ENCODE results near the gene DRD4. TPM values are rescaled to one million over a fixed set of nuclear protein-coding genes. Genes with fewer than 3 reads are reported as not detected.
"Not testable (repeated sequence)": the region's sequence is repeated elsewhere in the genome, so short reads cannot be mapped to it uniquely, and the experiment has no call there.

Gene DRD4
- total and polyA plus RNA-seq, 2 donors, result 0.09 to 0.82 TPM

- H3K4me1 ChIP-seq (ENCODE audit: control insufficient read depth in 2 of 2, insufficient read depth in 2 of 2, low read length in 2 of 2); H3K4me3 ChIP-seq (ENCODE audit: low read length in 2 of 2); DNase-seq (ENCODE audit: low read depth in 6 of 9, low spot score in 9 of 9); H3K9me3 ChIP-seq (ENCODE audit: control insufficient read depth in 2 of 2, insufficient read depth in 1 of 2, low read length in 1 of 2); H3K27me3 ChIP-seq (ENCODE audit: control insufficient read depth in 2 of 2, insufficient read depth in 1 of 2, low read length in 1 of 2); H3K27ac ChIP-seq (ENCODE audit: low read depth in 1 of 2, low read length in 1 of 2): not testable (repeated sequence)
- peaks cover 24 to 31% of the 10 kb centered on the region in 2 donors for H3K36me3 ChIP-seq (ENCODE audit: control insufficient read depth in 2 of 2, insufficient read depth in 2 of 2, low read length in 1 of 2)
- WGBS, result over 99% methylated on average over 10 of the region's 14 CpGs
These were observed 10.6 kb downstream of the DRD4 start for GRCh38 chr11:647672-648158.

DNA sequence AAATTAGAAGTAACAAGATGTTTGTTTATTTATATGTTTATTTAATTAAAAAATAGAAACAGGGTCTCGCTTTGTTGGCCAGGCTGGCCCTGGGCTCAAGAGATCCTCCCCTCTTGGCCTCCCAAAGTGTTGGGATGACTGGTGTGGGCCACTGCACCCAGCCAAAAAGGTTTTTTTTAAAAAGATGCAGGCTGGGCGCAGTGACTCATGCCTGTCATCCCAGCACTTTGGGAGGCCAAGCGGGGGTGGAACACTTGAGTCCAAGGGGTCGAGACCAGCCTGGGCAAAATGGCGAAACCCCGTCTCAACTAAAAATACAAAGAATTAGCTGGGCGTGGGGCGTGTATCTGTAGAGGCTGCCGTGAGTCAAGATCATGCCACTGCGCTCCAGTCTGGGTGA is 13.4 kb downstream of the DRD4 start:
- 98% methylated on average over 10 of the region's 10 CpGs for WGBS
- H3K27me3 ChIP-seq (ENCODE audit: control insufficient read depth in 2 of 2, insufficient read depth in 1 of 2, low read length in 1 of 2), result no peaks in the 10 kb centered on the region
- H3K27ac ChIP-seq (ENCODE audit: low read depth in 1 of 2, low read length in 1 of 2), result no peak overlapping the region
- no peaks in the 10 kb centered on the region for H3K9me3 ChIP-seq (ENCODE audit: control insufficient read depth in 2 of 2, insufficient read depth in 1 of 2, low read length in 1 of 2)
- DNase-seq (ENCODE audit: low read depth in 6 of 9, low spot score in 9 of 9), result no peak
- peaks cover 19 to 35% of the 10 kb centered on the region in 2 donors for H3K36me3 ChIP-seq (ENCODE audit: control insufficient read depth in 2 of 2, insufficient read depth in 2 of 2, low read length in 1 of 2)
- no peaks in the 10 kb centered on the region for H3K4me1 ChIP-seq (ENCODE audit: control insufficient read depth in 2 of 2, insufficient read depth in 2 of 2, low read length in 2 of 2)
- H3K4me3 ChIP-seq (ENCODE audit: low read length in 2 of 2), result no peak overlapping the region

GRCh38 chr11:653136-653535 is 16.1 kb downstream of the DRD4 start:
- not testable (repeated sequence) for H3K27ac ChIP-seq (ENCODE audit: low read depth in 1 of 2, low read length in 1 of 2); H3K4me1 ChIP-seq (ENCODE audit: control insufficient read depth in 2 of 2, insufficient read depth in 2 of 2, low read length in 2 of 2); H3K27me3 ChIP-seq (ENCODE audit: control insufficient read depth in 2 of 2, insufficient read depth in 1 of 2, low read length in 1 of 2); DNase-seq (ENCODE audit: low read depth in 6 of 9, low spot score in 9 of 9); H3K9me3 ChIP-seq (ENCODE audit: control insufficient read depth in 2 of 2, insufficient read depth in 1 of 2, low read length in 1 of 2); H3K4me3 ChIP-seq (ENCODE audit: low read length in 2 of 2)
- WGBS, result 96% methylated on average over 14 of the region's 14 CpGs
- H3K36me3 ChIP-seq (ENCODE audit: control insufficient read depth in 2 of 2, insufficient read depth in 2 of 2, low read length in 1 of 2), result peaks cover 32 to 45% of the 10 kb centered on the region in 2 donors

GRCh38 chr11:653837-654236 is 16.8 kb downstream of the DRD4 start:
- no peaks in the 10 kb centered on the region for H3K27me3 ChIP-seq (ENCODE audit: control insufficient read depth in 2 of 2, insufficient read depth in 1 of 2, low read length in 1 of 2)
- H3K36me3 ChIP-seq (ENCODE audit: control insufficient read depth in 2 of 2, insufficient read depth in 2 of 2, low read length in 1 of 2), result peaks cover 32 to 51% of the 10 kb centered on the region in 2 donors
- H3K4me1 ChIP-seq (ENCODE audit: control insufficient read depth in 2 of 2, insufficient read depth in 2 of 2, low read length in 2 of 2), result no peaks in the 10 kb centered on the region
- H3K27ac ChIP-seq (ENCODE audit: low read depth in 1 of 2, low read length in 1 of 2), result no peak overlapping the region
- no peaks in the 10 kb centered on the region for H3K9me3 ChIP-seq (ENCODE audit: control insufficient read depth in 2 of 2, insufficient read depth in 1 of 2, low read length in 1 of 2)
- WGBS, result 94% methylated on average over 15 of the region's 15 CpGs
- DNase-seq (ENCODE audit: low read depth in 6 of 9, low spot score in 9 of 9), result no peak
- no peak overlapping the region for H3K4me3 ChIP-seq (ENCODE audit: low read length in 2 of 2)

GRCh38 chr11:654444-654843 is 17.4 kb downstream of the DRD4 start:
- WGBS, result 94% methylated on average over 12 of the region's 12 CpGs
- not testable (repeated sequence) for DNase-seq (ENCODE audit: low read depth in 6 of 9, low spot score in 9 of 9); H3K27ac ChIP-seq (ENCODE audit: low read depth in 1 of 2, low read length in 1 of 2); H3K9me3 ChIP-seq (ENCODE audit: control insufficient read depth in 2 of 2, insufficient read depth in 1 of 2, low read length in 1 of 2); H3K4me1 ChIP-seq (ENCODE audit: control insufficient read depth in 2 of 2, insufficient read depth in 2 of 2, low read length in 2 of 2); H3K4me3 ChIP-seq (ENCODE audit: low read length in 2 of 2); H3K27me3 ChIP-seq (ENCODE audit: control insufficient read depth in 2 of 2, insufficient read depth in 1 of 2, low read length in 1 of 2)
- peaks cover 34 to 56% of the 10 kb centered on the region in 2 donors for H3K36me3 ChIP-seq (ENCODE audit: control insufficient read depth in 2 of 2, insufficient read depth in 2 of 2, low read length in 1 of 2)

GRCh38 chr11:655036-655726 is 18.1 kb downstream of the DRD4 start:
- H3K27me3 ChIP-seq (ENCODE audit: control insufficient read depth in 2 of 2, insufficient read depth in 1 of 2, low read length in 1 of 2), result no peaks in the 10 kb centered on the region
- DNase-seq (ENCODE audit: low read depth in 6 of 9, low spot score in 9 of 9), result no peak
- H3K27ac ChIP-seq (ENCODE audit: low read depth in 1 of 2, low read length in 1 of 2), result no peak overlapping the region
- 97% methylated on average over 30 of the region's 30 CpGs for WGBS
- no peaks in the 10 kb centered on the region for H3K4me1 ChIP-seq (ENCODE audit: control insufficient read depth in 2 of 2, insufficient read depth in 2 of 2, low read length in 2 of 2)
- H3K4me3 ChIP-seq (ENCODE audit: low read length in 2 of 2), result no peak overlapping the region
- peaks cover 0 to 3% of the 10 kb centered on the region in 2 donors for H3K9me3 ChIP-seq (ENCODE audit: control insufficient read depth in 2 of 2, insufficient read depth in 1 of 2, low read length in 1 of 2)
- peaks cover 39 to 64% of the 10 kb centered on the region in 2 donors for H3K36me3 ChIP-seq (ENCODE audit: control insufficient read depth in 2 of 2, insufficient read depth in 2 of 2, low read length in 1 of 2)

DNA sequence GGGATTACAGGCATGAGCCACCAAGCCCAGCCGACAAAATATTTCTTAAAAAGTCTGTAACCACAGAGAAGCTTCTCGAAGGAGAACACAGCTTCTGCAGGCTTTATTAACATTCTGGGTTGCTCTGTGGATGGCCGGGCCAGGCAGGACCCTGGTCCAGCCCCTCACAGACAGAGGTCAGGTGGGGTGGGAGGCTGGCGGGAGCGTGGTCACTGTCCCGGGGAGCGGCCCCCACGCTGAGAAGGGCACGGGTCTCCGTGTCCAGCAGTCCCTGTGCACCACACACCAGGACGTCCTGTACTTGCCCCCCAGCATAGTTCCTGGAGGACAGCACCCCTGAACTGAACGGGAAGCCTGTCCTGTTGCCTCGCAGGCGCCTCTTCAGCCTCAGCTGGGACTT is 19.4 kb downstream of the DRD4 start:
- H3K36me3 ChIP-seq (ENCODE audit: control insufficient read depth in 2 of 2, insufficient read depth in 2 of 2, low read length in 1 of 2), result peaks cover 39 to 65% of the 10 kb centered on the region in 2 donors
- 98% methylated on average over 14 of the region's 14 CpGs for WGBS
- no peak for DNase-seq (ENCODE audit: low read depth in 6 of 9, low spot score in 9 of 9)

DNA sequence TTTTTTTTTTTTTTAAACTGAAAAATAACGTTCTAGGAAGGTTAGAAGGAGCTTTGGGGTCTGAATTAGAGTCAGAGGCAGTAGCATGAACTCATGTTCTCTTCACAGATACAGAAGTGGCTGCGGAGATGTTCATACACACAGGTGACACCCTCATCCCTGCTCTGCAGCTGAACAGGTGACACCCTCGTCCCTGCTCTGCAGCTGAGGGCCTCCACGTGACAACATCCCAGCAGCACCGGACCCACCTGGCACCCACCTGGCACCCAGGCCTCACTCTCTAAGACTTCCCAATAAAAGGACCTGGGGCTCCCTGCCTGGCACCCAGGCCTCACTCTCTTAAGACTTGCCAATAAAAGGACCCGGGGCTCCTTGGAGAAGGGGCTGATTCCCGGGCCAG is 19.8 kb downstream of the DRD4 start:
- no peaks in the 10 kb centered on the region for H3K27me3 ChIP-seq (ENCODE audit: control insufficient read depth in 2 of 2, insufficient read depth in 1 of 2, low read length in 1 of 2)
- H3K4me1 ChIP-seq (ENCODE audit: control insufficient read depth in 2 of 2, insufficient read depth in 2 of 2, low read length in 2 of 2), result no peaks in the 10 kb centered on the region
- 94% methylated on average over 7 of the region's 7 CpGs for whole genome bisulfite sequencing
- H3K9me3 ChIP-seq (ENCODE audit: control insufficient read depth in 2 of 2, insufficient read depth in 1 of 2, low read length in 1 of 2), result peaks cover 0 to 3% of the 10 kb centered on the region in 2 donors
- peaks cover 38 to 65% of the 10 kb centered on the region in 2 donors for H3K36me3 ChIP-seq (ENCODE audit: control insufficient read depth in 2 of 2, insufficient read depth in 2 of 2, low read length in 1 of 2)
- no peak overlapping the region for H3K27ac ChIP-seq (ENCODE audit: low read depth in 1 of 2, low read length in 1 of 2)
- no peak overlapping the region for H3K4me3 ChIP-seq (ENCODE audit: low read length in 2 of 2)
- DNase-seq (ENCODE audit: low read depth in 6 of 9, low spot score in 9 of 9), result no peak

More for the DNA sequence above, 19.4 kb downstream of the DRD4 start:
- peaks cover 0 to 3% of the 10 kb centered on the region in 2 donors for H3K9me3 ChIP-seq (ENCODE audit: control insufficient read depth in 2 of 2, insufficient read depth in 1 of 2, low read length in 1 of 2)
- H3K4me1 ChIP-seq (ENCODE audit: control insufficient read depth in 2 of 2, insufficient read depth in 2 of 2, low read length in 2 of 2), result no peaks in the 10 kb centered on the region
- H3K27ac ChIP-seq (ENCODE audit: low read depth in 1 of 2, low read length in 1 of 2), result no peak overlapping the region
- no peak overlapping the region for H3K4me3 ChIP-seq (ENCODE audit: low read length in 2 of 2)
- H3K27me3 ChIP-seq (ENCODE audit: control insufficient read depth in 2 of 2, insufficient read depth in 1 of 2, low read length in 1 of 2), result no peaks in the 10 kb centered on the region

DNA sequence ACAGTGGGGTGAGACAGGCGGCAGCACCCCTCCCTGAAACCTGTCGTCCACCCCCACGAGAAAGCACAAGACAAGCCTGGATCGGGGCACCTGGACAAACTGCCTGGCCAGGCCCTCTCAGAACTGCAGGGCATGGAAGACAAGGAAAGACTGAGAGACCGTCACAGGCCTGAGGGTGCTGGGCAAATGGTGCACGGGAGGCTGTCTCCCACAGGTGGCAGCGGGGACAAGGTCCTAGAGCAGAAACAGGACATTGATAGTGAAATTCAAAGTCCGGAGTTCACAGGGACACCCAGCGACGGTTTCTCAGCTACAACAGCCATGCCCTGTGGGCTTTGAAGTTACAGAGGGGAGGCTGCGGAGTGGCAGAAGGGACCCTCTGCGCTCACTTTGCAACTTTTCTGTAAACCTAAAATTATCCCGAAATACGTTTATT is 20.6 kb downstream of the DRD4 start:
- H3K9me3 ChIP-seq (ENCODE audit: control insufficient read depth in 2 of 2, insufficient read depth in 1 of 2, low read length in 1 of 2), result peaks cover 0 to 3% of the 10 kb centered on the region in 2 donors
- no peaks in the 10 kb centered on the region for H3K4me1 ChIP-seq (ENCODE audit: control insufficient read depth in 2 of 2, insufficient read depth in 2 of 2, low read length in 2 of 2)
- H3K27me3 ChIP-seq (ENCODE audit: control insufficient read depth in 2 of 2, insufficient read depth in 1 of 2, low read length in 1 of 2), result no peaks in the 10 kb centered on the region
- peaks cover 39 to 65% of the 10 kb centered on the region in 2 donors for H3K36me3 ChIP-seq (ENCODE audit: control insufficient read depth in 2 of 2, insufficient read depth in 2 of 2, low read length in 1 of 2)
- DNase-seq (ENCODE audit: low read depth in 6 of 9, low spot score in 9 of 9), result no peak
- no peak overlapping the region for H3K4me3 ChIP-seq (ENCODE audit: low read length in 2 of 2)
- WGBS, result 95% methylated on average over 14 of the region's 14 CpGs
- no peak overlapping the region for H3K27ac ChIP-seq (ENCODE audit: low read depth in 1 of 2, low read length in 1 of 2)
